Iris pigment epithelial cell (primary cell): ENCODE results near the gene SPINDOC.
"Not testable (repeated sequence)": the region's sequence is repeated elsewhere in the genome, so short reads cannot be mapped to it uniquely, and the experiment has no call there.

ENCODE experiments used
- DNase-seq: peaks from one replicate; pipeline ENCODE4 v3.0.0-alpha.2; 2011; ENCODE audit warnings: low read depth

Gene SPINDOC

DNA sequence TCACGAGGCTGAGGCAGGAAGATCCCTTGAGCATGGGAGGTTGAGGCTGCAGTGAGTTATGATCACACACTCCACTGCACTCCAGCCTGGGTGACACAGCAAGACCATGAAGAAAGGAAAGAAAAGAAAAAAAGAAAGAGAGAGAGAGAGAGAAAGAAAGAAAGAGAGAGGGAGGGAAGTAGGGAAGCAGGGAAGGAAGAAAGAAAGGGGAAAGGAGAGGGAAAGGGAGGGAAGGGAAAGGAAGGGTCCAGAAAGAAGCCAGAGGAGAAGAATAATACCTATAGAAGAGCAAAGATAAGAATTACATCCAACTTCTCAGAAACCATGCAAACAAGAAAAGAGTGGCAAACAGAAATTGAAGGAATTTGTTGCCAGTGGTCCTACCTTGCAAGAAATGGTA lies 27.4 kb upstream of the SPINDOC start:
- no peak for DNase-seq

DNA sequence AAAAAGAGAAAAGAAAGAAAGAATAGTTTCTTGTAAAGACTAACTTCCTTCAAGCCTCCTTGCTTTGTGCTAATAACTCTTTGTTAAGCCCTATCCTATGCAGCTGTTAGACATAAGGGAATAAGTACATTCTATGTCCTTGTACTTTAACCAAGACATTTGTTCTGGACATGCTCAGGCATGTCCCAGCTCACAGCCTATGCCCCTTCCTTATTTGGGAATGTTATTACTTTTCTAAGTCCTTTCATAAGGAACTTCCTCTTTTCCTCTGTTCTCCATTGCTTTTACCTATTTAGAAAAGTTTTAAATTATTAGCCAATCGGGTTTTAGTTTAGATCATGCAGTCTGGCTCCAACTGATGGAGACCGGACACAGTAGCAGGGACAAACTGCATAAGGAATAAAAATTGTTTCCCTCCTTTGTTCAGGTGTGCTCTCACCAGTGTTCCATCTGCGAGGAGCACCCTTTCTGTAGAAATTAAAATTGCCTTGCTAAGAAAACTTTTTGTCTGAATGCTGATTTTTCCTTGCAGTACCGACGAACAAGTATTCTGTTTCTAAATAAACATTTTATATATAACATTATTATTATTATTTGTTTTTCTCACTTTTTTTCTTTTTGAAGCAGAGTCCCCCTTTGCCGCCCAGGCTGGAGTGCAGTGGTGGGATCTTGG lies 21.6 kb upstream of the SPINDOC start:
- DNase-seq, result no peak

DNA sequence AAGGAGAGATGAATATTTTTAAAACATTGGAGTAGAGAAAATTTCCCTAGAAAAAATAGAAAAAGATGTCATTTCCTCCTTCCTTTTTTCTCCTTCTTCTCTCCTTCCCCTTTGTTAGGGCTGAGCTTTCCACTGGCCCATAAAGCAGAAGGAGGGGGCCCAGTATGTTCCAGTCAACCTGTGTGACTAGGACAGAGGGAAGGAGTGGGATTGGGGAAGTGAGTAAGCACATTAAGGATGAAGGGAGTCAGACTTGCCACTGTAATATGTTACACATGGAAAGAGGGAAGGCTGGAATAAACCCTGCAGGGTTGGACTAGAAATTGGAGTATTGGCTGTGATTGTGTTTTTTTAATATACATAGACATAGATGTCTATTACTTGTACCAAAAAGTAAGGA lies 20.1 kb upstream of the SPINDOC start:
- no peak for DNase-seq

DNA sequence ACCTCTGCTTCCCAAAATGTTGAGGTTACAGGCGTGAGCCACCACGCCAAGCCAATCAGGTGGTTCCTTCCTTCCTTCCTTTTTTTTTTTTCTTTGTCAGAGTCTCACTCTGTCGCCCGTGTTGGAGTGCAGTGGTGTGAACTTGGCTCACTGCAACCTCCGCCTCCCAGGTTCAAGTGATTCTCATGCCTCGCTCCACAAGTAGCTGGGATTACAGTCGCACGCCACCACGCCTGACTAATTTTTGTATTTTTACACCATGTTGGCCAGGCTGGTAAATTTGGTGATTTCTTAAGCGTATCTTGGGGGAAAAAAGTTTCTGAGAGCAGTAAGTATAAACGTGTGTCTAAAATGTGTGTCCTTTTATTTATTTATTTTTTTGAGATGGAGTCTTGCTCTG lies 18.2 kb upstream of the SPINDOC start:
- DNase-seq, result no peak

DNA sequence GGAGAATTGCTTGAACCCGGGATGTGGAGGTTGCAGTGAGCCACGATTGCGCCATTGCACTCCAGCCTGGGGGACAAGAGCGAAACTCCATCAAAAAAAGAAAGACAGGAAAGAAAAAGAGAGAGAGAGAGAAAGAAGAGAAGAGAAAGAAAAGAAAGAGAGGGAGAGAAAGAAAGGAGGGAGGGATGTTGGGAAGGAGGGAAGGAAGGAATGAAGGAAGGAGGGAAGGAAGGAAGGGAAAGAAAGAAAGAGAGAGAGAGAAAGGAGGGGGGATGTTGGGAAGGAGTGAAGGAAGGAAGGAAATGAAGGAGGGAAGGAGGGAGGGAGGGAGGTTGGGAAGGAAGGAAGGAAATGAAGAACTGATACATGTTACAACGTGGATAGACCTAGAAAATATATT lies 12.3 kb upstream of the SPINDOC start:
- no peak for DNase-seq

DNA sequence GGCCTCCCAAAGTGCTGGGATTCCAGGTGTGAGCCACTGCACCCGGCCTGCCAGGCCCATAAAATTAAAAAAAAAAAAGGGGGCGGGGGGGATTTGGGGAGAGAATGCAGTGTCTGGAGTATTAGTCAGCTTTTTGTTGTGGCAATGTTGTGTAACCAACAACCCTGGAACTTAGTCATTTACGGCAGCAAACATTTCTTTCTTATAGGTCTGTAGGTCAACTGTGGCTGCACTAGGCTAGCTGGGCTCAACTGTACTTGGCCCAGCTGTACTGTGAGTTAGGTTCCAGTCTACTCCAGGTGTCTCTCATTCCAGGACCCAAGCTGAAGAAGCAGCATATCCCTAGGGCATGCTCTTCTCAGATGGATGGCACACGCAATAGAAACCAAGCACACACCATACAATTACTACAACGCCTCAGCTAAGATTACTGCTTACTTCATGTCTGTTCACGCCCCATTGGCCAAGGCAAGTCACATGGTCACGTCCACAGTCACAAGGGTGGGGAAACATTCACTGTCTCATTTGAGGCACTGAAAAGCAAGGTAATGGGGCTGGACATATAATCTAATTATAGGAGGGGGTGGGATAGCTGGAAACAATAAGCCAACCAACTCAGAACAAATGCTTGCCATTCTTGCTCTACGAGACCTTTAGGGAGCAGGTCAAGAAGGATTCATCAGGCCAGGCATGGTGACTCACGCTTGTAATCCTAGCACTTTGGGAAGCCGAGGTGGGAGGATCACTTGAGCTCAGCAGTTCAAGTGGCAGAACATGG lies 10.4 kb upstream of the SPINDOC start:
- DNase-seq, result peak; percentile 81

DNA sequence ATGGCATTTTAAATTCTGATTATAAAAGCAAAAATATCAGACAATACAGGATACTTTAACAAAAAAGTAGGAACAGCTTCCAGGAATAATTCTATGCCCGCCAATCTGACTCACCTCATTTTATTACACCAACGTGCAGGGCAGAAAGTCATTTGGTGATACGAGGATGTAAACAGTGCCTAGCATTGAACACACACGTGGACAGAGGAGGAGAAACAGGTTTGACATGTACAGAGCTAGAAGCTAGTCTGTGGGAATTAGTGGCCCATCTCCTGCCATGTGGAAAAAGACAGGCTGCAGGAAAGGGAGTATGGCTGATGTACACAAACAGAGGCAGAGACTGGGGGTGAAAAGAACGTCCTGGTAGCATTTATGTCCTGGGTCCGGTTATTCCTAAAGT lies 9.0 kb upstream of the SPINDOC start:
- DNase-seq, result no peak

DNA sequence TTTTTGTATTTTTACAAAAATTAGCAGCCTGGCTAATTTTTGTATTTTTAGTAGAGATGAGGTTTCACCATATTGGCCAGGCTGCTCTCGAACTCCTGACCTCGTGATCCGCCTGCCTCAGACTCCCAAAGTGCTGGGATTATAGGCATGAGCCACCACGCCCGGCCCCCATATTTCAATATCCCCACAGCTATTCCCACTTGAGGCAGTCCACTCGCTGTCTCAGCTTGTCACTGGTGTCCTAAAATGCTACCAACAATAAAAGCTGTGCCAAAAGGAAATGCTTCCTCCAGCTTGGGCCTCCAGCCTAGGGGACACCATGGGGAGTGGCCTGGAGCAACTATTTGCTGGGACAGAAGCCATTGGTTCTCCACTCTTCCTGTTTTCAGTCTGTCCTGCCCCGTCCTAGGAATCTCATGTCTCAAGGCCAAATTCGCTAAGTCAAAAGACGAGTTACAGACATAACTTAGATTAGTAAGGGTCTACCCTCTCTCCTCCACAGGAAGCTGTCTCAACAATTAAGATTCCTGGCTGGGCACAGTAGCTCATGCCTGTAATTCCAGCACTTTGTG lies 7.3 kb upstream of the SPINDOC start:
- peak; percentile 64 for DNase-seq

DNA sequence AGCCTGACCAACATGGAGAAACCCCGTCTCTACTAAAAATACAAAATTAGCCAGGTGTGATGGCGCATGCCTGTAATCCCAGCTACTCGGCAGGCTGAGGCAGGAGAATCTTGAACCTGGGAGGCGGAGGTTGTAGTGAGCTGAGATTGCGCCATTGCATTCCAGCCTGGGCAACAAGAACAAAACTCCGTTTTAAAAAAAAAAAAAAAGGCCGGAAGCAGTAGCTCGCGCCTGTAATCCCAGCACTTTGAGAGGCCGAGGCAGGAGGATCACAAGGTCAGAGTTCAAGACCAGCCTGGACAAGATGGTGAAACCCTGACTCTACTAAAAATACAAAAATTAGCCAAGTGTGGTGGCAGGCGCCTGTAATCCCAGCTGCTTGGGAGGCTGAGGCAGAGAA lies 2.9 kb upstream of the SPINDOC start:
- not testable (repeated sequence) for DNase-seq

DNA sequence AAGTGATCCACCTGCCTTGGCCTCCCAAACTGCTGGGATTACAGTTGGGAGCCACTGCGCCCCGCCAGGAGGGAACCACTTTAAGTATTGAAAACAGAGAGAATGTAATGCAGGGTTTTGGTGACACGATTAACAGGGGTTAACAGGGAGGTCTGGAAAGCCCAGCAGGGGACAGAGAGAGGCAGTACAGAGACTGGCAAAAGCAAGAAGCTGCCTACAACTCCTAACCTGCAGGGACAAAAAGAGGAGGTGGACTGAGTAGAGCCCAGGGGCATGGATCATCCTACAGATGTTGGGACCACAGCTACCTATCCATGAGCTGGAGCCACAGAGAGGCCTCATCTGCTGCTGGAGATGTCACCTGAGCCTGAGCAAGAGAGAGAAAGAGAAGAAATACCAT lies 1.7 kb upstream of the SPINDOC start:
- DNase-seq, result no peak

DNA sequence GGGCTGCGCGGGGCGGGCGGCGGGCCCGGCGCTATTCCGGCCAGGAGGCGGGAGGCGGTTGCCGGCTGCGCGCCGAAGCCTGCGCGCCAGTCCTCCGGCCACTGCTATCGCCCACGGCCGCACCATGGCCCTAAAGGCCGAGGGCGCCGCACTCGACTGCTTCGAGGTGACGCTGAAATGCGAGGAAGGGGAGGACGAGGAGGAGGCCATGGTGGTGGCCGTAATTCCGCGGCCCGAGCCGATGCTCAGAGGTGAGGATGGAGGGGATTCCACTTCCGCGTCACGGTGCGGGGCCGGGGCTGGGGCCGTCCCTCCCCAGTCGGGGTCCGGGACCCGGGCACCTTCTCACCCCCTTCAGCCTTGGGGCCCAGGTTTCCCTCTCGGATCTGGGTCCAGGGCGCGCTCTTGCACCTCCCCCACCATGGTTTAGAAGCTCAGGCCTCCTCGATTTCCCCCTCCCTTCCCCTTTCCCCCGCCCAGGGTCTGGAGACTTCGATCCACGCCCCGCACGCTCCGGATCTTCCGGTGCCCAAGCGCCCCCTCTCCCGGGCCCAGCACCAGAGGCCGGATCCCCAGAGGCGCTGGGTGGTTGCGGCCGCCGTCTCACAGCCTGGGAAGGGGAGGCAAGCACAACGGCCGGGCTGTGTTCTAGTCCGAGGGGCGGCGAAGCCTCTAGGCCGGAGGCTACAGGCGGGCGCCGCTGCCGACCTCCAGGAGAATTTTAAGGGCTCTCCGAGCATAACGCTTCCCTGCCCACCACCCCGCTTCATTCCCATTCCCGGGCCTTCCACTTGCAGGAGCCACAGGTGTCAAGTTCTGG lies 517 bp downstream of the SPINDOC start:
- DNase-seq, result peak; percentile 47

DNA sequence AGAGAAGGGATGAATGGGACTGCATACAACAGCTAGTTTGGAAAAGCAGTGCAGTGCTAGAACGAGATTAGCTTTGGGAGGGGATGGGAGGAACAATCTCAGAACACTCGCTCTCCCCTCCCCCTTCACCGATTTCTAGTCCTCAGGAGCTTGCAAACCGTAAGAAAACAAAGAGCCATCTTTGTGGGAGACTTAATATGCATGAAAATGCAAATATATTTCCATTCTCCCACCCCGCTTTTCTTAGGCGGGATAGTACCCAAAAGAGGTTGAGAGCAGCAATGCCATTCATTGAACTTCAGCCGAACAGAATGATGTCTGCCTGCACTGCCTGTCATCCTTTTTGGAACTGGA lies 1.1 kb downstream of the SPINDOC start:
- peak; percentile 28 for DNase-seq

DNA sequence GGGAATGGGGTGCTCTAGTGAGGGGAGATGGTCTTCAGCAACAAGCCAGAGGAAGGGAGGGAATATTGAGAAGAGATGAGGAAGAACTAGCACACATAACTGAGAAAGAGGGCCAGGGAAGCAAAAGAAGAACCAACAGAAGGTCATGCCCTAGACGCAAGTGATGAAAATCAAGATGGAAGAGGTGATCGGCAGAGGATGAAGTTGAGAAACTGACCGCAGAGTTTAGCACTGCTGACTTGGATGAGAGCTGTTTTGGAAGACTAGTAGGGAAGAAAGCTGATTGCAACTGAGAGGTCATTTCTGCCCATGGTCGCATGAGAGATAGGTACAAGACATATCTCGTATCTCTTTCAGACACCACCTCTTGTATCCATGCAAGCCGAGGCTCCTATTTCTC lies 2.9 kb downstream of the SPINDOC start:
- no peak for DNase-seq

DNA sequence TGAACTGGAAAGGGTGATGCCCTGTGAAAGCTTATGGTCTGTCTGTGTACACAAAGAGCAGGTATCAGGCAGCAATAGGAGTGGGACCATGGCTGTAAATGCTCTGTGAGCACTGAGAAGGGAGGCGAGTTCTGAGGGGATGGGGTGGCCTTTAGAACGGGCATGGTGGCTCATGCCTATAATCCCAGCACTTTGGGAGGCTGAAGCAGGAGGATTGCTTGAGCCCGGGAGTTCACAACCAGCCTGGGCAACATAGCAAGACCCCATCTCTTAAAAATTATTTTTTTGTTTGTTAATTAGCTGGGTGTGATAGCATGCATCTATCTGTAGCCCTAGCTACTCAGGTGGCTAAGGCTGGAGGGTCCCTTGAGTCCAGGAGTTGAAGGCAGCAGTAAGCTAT lies 3.5 kb downstream of the SPINDOC start:
- DNase-seq, result no peak

DNA sequence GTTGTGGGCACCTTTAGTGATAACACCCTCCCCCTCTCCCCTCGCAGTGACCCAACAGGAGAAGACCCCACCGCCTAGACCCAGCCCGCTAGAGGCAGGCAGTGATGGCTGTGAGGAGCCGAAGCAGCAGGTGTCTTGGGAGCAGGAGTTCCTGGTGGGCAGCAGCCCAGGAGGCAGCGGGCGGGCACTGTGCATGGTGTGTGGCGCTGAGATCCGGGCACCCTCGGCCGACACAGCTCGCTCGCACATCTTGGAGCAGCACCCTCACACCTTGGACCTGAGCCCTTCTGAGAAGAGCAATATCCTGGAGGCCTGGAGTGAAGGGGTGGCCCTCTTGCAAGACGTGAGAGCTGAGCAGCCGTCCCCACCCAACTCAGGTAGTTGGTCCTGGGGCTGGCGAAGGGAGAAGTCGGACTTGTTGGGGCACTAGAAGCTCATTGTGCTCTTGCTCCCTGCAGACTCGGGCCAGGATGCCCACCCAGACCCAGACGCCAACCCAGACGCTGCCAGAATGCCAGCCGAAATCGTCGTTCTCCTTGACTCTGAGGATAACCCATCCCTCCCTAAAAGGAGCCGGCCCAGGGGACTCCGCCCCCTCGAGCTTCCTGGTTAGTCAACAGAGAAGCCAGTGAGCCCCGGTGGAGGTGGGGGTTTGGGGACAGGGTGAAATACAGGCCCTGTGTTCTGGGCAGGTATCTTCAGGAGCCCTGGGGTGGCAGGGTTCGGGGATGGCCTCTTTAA lies 4.7 kb downstream of the SPINDOC start:
- no peak for DNase-seq

DNA sequence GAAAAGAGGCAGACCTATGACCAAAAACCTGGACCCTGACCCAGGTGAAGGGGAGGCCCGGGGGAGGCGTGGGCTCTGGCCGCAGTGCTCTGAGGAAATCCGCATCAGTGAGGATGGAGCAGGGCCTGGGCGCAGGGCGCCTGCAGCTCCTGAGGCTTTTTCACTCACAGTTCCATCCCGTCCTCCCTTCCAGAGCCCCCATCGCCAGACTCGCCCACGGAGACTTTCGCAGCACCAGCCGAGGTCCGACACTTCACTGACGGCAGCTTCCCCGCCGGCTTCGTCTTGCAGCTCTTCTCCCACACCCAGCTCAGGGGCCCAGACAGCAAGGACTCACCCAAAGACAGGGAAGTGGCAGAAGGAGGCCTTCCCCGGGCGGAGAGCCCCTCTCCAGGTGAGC lies 5.4 kb downstream of the SPINDOC start:
- no peak for DNase-seq

DNA sequence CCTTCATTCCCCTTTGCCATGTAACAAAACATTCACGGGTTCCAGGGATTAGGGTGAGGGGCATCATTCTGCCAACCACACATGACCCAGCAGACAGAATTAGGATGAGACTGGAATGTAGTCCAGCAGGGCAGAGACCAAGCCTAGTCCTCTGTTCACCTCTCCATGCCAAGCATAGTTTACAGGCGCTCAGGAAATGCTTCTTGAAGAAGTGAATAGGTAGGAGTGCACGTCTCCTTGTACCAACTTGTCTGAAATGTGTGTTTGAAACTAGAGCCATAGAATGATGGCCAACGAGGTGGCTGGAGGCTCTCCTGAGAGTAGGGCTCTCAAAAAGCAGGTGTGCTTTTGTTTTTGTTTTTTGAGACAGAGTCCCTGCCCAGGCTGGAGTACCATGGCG lies 8.2 kb downstream of the SPINDOC start:
- no peak for DNase-seq

DNA sequence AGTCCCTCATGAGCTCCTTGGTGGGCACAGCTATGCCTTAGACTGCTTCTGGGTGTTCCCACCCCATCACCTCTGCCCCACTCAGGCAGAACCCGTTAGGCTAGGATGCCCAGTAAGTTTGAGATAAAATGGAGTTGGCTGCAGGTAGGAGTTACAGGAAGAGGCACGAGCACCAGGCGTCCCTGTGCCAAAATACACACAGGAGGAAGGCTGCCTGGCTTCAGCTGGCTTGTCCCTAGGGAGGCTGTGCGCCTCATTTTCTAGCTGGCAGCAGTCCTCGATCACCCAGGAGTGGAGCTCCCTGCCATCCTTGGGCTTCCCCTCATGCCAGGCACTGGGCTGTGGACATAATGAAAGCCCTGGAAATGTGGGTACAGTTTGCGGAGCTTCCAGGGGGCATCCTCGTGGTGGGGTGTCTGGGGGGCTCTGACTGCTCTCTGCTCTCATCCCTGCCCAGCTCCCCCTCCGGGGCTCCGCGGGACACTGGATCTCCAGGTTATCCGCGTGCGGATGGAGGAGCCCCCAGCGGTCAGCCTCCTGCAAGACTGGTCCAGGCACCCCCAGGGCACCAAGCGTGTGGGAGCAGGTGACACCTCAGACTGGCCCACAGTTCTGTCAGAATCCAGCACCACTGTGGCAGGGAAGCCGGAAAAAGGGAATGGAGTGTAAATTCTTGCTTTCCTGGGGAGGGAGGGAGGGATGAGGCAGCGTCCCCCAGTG lies 13.4 kb downstream of the SPINDOC start:
- no peak for DNase-seq

DNA sequence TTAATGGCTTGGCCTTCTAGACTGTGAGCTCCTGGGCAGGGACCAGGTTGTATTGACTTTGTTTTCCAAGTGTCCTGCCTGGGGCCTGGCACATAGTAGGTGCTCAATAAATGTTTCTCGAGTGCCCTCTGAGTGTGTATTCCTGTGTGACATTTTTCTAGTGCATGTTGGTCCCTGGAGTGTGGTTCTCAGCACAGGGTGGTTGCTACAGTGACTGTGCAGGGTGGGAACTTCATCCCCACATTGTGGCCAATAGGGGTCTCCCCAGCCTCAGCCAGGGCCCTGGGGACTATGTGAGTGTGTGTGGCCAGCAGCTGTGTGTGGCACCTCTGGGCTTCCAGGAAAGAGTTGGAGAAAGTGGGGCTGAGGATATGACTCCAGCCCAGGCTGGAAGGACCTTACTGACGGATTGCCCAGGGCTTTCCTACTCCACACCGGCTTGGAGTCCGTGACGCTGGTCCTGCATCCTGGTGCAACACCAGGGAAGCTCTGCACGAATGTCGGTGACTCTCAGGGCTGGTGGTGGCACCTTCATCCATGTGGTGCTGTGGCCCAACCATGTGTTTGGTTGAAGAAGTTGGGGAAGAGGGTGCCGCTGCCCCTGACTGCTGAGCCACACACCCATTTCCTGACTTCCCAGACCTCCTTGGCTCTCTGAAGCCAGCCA lies 16.7 kb downstream of the SPINDOC start:
- no peak for DNase-seq

DNA sequence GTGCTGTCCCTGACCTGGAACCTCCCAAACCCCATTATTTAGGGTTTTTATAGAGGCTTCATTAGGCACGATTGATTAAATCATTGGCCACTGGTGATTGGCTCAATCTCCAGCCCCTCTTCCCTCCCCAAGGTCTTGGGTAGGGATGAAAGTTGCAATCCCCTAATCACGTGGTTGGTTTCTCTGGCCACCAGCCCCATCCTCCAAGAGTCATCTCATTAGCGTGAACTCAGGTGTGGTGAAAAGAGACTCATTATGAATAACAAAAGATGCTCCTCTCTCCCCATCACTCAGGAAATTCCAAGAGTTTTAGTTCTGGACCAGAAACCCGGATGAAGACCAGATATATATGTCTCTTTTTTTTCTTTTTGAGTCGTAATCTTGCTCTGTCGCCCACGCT lies 18.1 kb downstream of the SPINDOC start:
- no peak for DNase-seq

DNA sequence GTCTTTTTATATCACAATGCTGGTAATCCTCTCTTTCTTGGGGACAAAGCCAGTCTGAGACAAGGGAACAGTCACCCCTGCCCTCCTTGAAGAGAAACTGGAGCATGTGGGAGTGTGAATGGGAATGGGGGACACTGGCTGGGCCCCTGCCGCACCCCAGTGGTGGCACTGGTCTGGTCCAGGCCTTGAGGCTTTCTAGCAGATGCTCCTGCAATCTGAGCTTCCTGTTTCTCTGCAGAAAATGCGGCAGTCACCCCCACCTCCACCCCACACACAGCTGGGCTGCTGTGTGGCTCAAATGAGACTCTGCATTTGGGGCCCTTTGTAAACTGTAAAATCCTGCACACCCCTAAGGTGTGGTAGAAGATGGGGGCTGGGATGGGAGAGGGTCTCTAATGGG lies 19.1 kb downstream of the SPINDOC start:
- no peak for DNase-seq
